WTC11 (cell line): Measurements from ENCODE around the gene CARD9. TPM values are rescaled to one million over a fixed set of nuclear protein-coding genes. Genes with fewer than 3 reads are reported as not detected.

Experiments used
- ATAC-seq: fragments of 200-7000 bp; cut with Tn5 transposase; 2 replicates; pipeline ENCODE4 v1.10.0; 2021; ENCODE audit warnings: mild to moderate bottlenecking, moderate library complexity
- CTCF ChIA-PET: fragments of 300-600 bp; sonication (Branson Sonifier 250); formaldehyde crosslinking; loops from one replicate; lab custom pipeline; 2021; ENCODE audit warnings: antibody characterized with exemption; lab: Charles Lee
- POLR2A ChIA-PET: fragments of 350-600 bp; sonication (Branson Sonifier 250); formaldehyde crosslinking; loops from one replicate; lab custom pipeline; 2021; ENCODE audit warnings: antibody characterized with exemption; lab: Charles Lee
- DNase-seq: peaks from one replicate; pipeline ENCODE4 v3.0.0; 2021; ENCODE audit warnings: low spot score
- H3K27ac Mint-ChIP-seq: 2 replicates; pipeline ENCODE4 v1.8.0; 2021; ENCODE audit warnings: mixed read lengths
- H3K27me3 Mint-ChIP-seq: 2 replicates; pipeline ENCODE4 v1.8.0; 2021; ENCODE audit warnings: low read depth, mild to moderate bottlenecking, moderate library complexity, mixed read lengths
- H3K36me3 Mint-ChIP-seq: 2 replicates; pipeline ENCODE4 v1.8.0; 2021; ENCODE audit warnings: mixed read lengths
- H3K4me1 Mint-ChIP-seq: 2 replicates; pipeline ENCODE4 v1.8.0; 2022; ENCODE audit warnings: mixed read lengths
- H3K4me3 Mint-ChIP-seq: 2 replicates; pipeline ENCODE4 v1.8.0; 2021; ENCODE audit warnings: mild to moderate bottlenecking, moderate library complexity, mixed read lengths
- H3K9me3 Mint-ChIP-seq: 2 replicates; pipeline ENCODE4 v1.8.0; 2021; ENCODE audit warnings: mixed read lengths
- ATF2 ChIP-seq: sonication (generic); formaldehyde crosslinking; IDR thresholded peaks from 2 replicates; pipeline ENCODE4 v1.8.1; 2022; ENCODE audit warnings: low read depth, missing genetic modification reagents, borderline replicate concordance
- ETV6 ChIP-seq: sonication (generic); formaldehyde crosslinking; IDR thresholded peaks from 2 replicates; pipeline ENCODE4 v1.8.1; 2022; ENCODE audit warnings: mild to moderate bottlenecking, missing genetic modification reagents
- FOXJ3 ChIP-seq: sonication (generic); formaldehyde crosslinking; IDR thresholded peaks from 2 replicates; pipeline ENCODE4 v1.9.0; 2021; ENCODE audit warnings: missing genetic modification reagents, mild to moderate bottlenecking, borderline replicate concordance
- GABPB1 ChIP-seq: sonication (generic); formaldehyde crosslinking; IDR thresholded peaks from 2 replicates; pipeline ENCODE4 v1.8.1; 2023; ENCODE audit warnings: mild to moderate bottlenecking, missing genetic modification reagents
- MAX ChIP-seq: sonication (generic); formaldehyde crosslinking; IDR thresholded peaks from 2 replicates; pipeline ENCODE4 v1.8.0; 2022; ENCODE audit warnings: mild to moderate bottlenecking, missing genetic modification reagents
- NFE2L1 ChIP-seq: sonication (generic); formaldehyde crosslinking; IDR thresholded peaks from 2 replicates; pipeline ENCODE4 v1.8.1; 2023; ENCODE audit warnings: missing genetic modification reagents
- SMAD3 ChIP-seq: sonication (generic); formaldehyde crosslinking; IDR thresholded peaks from 2 replicates; pipeline ENCODE4 v1.8.0; 2022; ENCODE audit warnings: missing genetic modification reagents, mild to moderate bottlenecking, borderline replicate concordance
- TP53 ChIP-seq: sonication (generic); formaldehyde crosslinking; IDR thresholded peaks from 2 replicates; pipeline ENCODE4 v1.8.1; 2023; ENCODE audit warnings: mild to moderate bottlenecking, missing genetic modification reagents
- ZBTB43 ChIP-seq: sonication (generic); formaldehyde crosslinking; IDR thresholded peaks from 2 replicates; pipeline ENCODE4 v1.8.1; 2023; ENCODE audit warnings: mild to moderate bottlenecking, missing genetic modification reagents
- ZNF219 ChIP-seq: sonication (generic); formaldehyde crosslinking; IDR thresholded peaks from 2 replicates; pipeline ENCODE4 v1.8.0; 2023; ENCODE audit warnings: missing genetic modification reagents, mild to moderate bottlenecking, borderline replicate concordance
- ZNF263 ChIP-seq: sonication (generic); formaldehyde crosslinking; IDR thresholded peaks from 2 replicates; pipeline ENCODE4 v1.8.1; 2022; ENCODE audit warnings: low read depth, mild to moderate bottlenecking, moderate library complexity, missing genetic modification reagents
- ZNF317 ChIP-seq: sonication (generic); formaldehyde crosslinking; IDR thresholded peaks from 2 replicates; pipeline ENCODE4 v1.8.1; 2023; ENCODE audit warnings: low read depth, mild to moderate bottlenecking, moderate library complexity, missing genetic modification reagents, borderline replicate concordance
- total RNA-seq: library from RNA; stranded (reverse); gene quantifications from 3 replicates; pipeline ENCODE4 v1.2.3, GENCODE V29; 2021
- TF ChIP-seq, protein P1 (sequence below): fragments of 250-450 bp; sonication (Bioruptor Pico); IDR thresholded peaks from 2 replicates; pipeline ENCODE4 v2.1.2; 2022; ENCODE audit warnings: mild to moderate bottlenecking, moderate library complexity
- TF ChIP-seq, protein P2 (sequence below): sonication (generic); formaldehyde crosslinking; conservative IDR thresholded peaks from 2 replicates; pipeline ENCODE4 v1.8.1; 2023; ENCODE audit warnings: mild to moderate bottlenecking, low read depth, missing genetic modification reagents, moderate library complexity
- TF ChIP-seq, protein P3 (sequence below): sonication (generic); formaldehyde crosslinking; IDR thresholded peaks from 2 replicates; pipeline ENCODE4 v1.8.1; 2022; ENCODE audit warnings: mild to moderate bottlenecking, missing genetic modification reagents, moderate library complexity, borderline replicate concordance
- TF ChIP-seq, protein P4 (sequence below): sonication (generic); formaldehyde crosslinking; IDR thresholded peaks from 2 replicates; pipeline ENCODE4 v1.8.1; 2022; ENCODE audit warnings: low read depth, mild to moderate bottlenecking, moderate library complexity, missing genetic modification reagents, borderline replicate concordance
- TF ChIP-seq, protein P5 (sequence below): sonication (generic); formaldehyde crosslinking; IDR thresholded peaks from 2 replicates; pipeline ENCODE4 v1.8.1; 2023; ENCODE audit warnings: mild to moderate bottlenecking, missing genetic modification reagents, borderline replicate concordance

The CARD9 gene
- total RNA-seq, 1 experiment from 2014 or later, result 0.96 TPM

DNA sequence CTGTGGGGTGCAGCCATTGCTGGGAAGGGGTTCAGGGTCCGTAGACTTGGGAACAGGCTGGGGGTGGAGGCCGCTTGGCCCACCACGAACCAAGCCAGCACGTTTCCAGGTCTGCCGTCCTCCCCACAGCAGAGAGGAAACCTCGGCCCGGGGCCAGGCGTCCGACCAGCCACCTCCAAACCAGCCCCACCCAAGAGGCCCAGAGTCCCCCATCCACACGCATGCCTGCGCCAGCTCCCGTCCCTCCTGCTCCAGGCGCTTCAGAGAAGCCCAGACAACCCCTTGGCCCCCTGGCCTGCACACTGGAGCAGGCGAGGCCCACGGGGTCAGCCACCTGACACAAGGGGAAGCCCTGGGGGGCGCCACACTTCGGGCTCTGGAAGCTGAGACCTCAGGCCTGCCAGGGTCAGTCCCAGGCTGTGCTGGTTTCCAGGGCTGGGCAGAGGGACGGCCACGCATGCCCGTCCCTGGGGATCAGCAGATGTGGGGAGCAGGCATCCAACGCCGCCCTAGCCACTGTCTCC is 16.2 kb downstream of the CARD9 start:
- Mint-ChIP-seq H3K4me3 (no peak overlapping the region), H3K27ac (no peak overlapping the region), H3K4me1 (no peaks in the 10 kb centered on the region), H3K27me3 (no peaks in the 10 kb centered on the region), H3K9me3 (no peaks in the 10 kb centered on the region), H3K36me3 (no peaks in the 10 kb centered on the region)
- ATAC-seq, result no peak
- TF ChIP-seq FOXJ3 (CRISPR knock-in tag), result no peak
- TF ChIP-seq, protein P1, sequence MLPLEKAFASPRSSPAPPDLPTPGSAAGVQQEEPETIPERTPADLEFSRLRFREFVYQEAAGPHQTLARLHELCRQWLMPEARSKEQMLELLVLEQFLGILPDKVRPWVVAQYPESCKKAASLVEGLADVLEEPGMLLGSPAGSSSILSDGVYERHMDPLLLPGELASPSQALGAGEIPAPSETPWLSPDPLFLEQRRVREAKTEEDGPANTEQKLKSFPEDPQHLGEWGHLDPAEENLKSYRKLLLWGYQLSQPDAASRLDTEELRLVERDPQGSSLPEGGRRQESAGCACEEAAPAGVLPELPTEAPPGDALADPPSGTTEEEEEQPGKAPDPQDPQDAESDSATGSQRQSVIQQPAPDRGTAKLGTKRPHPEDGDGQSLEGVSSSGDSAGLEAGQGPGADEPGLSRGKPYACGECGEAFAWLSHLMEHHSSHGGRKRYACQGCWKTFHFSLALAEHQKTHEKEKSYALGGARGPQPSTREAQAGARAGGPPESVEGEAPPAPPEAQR (CRISPR knock-in tag), result no peak
- TF ChIP-seq, protein P2, sequence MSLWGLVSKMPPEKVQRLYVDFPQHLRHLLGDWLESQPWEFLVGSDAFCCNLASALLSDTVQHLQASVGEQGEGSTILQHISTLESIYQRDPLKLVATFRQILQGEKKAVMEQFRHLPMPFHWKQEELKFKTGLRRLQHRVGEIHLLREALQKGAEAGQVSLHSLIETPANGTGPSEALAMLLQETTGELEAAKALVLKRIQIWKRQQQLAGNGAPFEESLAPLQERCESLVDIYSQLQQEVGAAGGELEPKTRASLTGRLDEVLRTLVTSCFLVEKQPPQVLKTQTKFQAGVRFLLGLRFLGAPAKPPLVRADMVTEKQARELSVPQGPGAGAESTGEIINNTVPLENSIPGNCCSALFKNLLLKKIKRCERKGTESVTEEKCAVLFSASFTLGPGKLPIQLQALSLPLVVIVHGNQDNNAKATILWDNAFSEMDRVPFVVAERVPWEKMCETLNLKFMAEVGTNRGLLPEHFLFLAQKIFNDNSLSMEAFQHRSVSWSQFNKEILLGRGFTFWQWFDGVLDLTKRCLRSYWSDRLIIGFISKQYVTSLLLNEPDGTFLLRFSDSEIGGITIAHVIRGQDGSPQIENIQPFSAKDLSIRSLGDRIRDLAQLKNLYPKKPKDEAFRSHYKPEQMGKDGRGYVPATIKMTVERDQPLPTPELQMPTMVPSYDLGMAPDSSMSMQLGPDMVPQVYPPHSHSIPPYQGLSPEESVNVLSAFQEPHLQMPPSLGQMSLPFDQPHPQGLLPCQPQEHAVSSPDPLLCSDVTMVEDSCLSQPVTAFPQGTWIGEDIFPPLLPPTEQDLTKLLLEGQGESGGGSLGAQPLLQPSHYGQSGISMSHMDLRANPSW (CRISPR knock-in tag), result no peak
- no peak for TF ChIP-seq ZNF263 (CRISPR knock-in tag)
- TF ChIP-seq ZNF219, result no peak
- no peak for TF ChIP-seq SMAD3
- no peak for TF ChIP-seq ETV6 (CRISPR knock-in tag)
- no peak for TF ChIP-seq GABPB1
- no peak for TF ChIP-seq ZNF317 (CRISPR knock-in tag)
- TF ChIP-seq MAX (CRISPR knock-in tag), result no peak
- DNase-seq, result no peak
- ChIA-PET POLR2A (no interaction called here), CTCF (interaction anchor here (0.5 kb wide), 1 partner anchor 35 kb away, joined by 3 read pairs; no protein-coding TSS in a partner anchor)

GRCh38 chr9:136355616-136356557 is 17.6 kb downstream of the CARD9 start:
- Mint-ChIP-seq H3K9me3 (no peaks in the 10 kb centered on the region), H3K4me3 (no peak overlapping the region), H3K36me3 (no peaks in the 10 kb centered on the region), H3K27me3 (no peaks in the 10 kb centered on the region), H3K27ac (no peak overlapping the region), H3K4me1 (no peaks in the 10 kb centered on the region)
- ChIA-PET CTCF (interaction anchor here (1.1 kb wide), 1 partner anchor 10 kb away, joined by 4 read pairs; no protein-coding TSS in a partner anchor), POLR2A (no interaction called here)
- DNase-seq, result no peak
- no peak for ATAC-seq
- TF ChIP-seq TP53 (CRISPR knock-in tag), result no peak
- TF ChIP-seq, protein P3, sequence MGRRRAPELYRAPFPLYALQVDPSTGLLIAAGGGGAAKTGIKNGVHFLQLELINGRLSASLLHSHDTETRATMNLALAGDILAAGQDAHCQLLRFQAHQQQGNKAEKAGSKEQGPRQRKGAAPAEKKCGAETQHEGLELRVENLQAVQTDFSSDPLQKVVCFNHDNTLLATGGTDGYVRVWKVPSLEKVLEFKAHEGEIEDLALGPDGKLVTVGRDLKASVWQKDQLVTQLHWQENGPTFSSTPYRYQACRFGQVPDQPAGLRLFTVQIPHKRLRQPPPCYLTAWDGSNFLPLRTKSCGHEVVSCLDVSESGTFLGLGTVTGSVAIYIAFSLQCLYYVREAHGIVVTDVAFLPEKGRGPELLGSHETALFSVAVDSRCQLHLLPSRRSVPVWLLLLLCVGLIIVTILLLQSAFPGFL (CRISPR knock-in tag), result no peak
- no peak for TF ChIP-seq ZBTB43 (CRISPR knock-in tag)
- TF ChIP-seq, protein P4, sequence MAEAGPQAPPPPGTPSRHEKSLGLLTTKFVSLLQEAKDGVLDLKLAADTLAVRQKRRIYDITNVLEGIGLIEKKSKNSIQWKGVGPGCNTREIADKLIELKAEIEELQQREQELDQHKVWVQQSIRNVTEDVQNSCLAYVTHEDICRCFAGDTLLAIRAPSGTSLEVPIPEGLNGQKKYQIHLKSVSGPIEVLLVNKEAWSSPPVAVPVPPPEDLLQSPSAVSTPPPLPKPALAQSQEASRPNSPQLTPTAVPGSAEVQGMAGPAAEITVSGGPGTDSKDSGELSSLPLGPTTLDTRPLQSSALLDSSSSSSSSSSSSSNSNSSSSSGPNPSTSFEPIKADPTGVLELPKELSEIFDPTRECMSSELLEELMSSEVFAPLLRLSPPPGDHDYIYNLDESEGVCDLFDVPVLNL, result no peak
- TF ChIP-seq, protein P5, sequence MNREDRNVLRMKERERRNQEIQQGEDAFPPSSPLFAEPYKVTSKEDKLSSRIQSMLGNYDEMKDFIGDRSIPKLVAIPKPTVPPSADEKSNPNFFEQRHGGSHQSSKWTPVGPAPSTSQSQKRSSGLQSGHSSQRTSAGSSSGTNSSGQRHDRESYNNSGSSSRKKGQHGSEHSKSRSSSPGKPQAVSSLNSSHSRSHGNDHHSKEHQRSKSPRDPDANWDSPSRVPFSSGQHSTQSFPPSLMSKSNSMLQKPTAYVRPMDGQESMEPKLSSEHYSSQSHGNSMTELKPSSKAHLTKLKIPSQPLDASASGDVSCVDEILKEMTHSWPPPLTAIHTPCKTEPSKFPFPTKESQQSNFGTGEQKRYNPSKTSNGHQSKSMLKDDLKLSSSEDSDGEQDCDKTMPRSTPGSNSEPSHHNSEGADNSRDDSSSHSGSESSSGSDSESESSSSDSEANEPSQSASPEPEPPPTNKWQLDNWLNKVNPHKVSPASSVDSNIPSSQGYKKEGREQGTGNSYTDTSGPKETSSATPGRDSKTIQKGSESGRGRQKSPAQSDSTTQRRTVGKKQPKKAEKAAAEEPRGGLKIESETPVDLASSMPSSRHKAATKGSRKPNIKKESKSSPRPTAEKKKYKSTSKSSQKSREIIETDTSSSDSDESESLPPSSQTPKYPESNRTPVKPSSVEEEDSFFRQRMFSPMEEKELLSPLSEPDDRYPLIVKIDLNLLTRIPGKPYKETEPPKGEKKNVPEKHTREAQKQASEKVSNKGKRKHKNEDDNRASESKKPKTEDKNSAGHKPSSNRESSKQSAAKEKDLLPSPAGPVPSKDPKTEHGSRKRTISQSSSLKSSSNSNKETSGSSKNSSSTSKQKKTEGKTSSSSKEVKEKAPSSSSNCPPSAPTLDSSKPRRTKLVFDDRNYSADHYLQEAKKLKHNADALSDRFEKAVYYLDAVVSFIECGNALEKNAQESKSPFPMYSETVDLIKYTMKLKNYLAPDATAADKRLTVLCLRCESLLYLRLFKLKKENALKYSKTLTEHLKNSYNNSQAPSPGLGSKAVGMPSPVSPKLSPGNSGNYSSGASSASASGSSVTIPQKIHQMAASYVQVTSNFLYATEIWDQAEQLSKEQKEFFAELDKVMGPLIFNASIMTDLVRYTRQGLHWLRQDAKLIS (CRISPR knock-in tag), result no peak
- TF ChIP-seq NFE2L1 (CRISPR knock-in tag), result no peak
- no peak for TF ChIP-seq ATF2 (CRISPR knock-in tag)
